ENCODE measurements around the gene NTS.
A peak's percentile ranks its signal among the peaks of the same experiment; 100 is the strongest.

NTS gene

DNA sequence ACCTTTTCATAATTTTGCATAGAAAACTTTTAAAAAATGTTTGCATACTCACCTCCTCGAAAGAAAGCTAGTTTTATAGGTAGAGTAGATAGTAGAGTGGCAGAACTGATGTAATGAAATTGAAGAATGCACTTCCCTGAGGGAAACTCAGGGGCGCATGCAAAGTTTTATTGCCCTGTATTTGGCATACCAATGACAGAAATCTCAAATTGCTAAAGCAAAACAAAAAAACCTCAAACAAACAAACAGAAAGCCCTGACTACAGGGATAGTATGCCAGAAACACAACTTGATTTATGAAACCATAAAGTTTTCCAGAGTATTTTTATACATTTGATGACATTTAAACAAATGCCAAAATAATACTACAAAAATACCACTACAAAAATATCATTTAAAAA lies 39.7 kb upstream of the NTS start:
- H3K4me3 ChIP-seq (ENCODE audit: low read depth, low read length): peak overlapping the region; percentile 58
- in situ Hi-C loops (cut with HindIII; ENCODE audit: low sequenced_read_pairs): no loop called here
- TF ChIP-seq CTCF (IDR thresholded peaks at IDR 0.05; ENCODE audit: low read depth, low read length, missing control alignments): peak; percentile 11
- no peak for DNase-seq (ENCODE audit: low read depth)

- TF ChIP-seq CTCF (IDR thresholded peaks at IDR 0.05; ENCODE audit: low read depth, low read length, missing control alignments): no peak
- in situ Hi-C loops (cut with HindIII; ENCODE audit: low sequenced_read_pairs): no loop called here
- DNase-seq (ENCODE audit: low read depth): peak; percentile 27
- H3K4me3 ChIP-seq (ENCODE audit: low read depth, low read length): peak overlapping the region; percentile 58
These were observed 38.5 kb upstream of the NTS start for GRCh38 chr12:85835426-85836196.

GRCh38 chr12:85836197-85837090 lies 37.7 kb upstream of the NTS start, which contains the start of gene RASSF9:
RASSF9 (minus strand) TSS chr12:85836409; CDS start chr12:85836201, 208 bp downstream.
- H3K4me3 ChIP-seq (ENCODE audit: low read depth, low read length): peak within 1 kb of the TSS; percentile 58
- TF ChIP-seq CTCF (IDR thresholded peaks at IDR 0.05; ENCODE audit: low read depth, low read length, missing control alignments): no peak
- DNase-seq (ENCODE audit: low read depth): peak; percentile 96
- in situ Hi-C loops (cut with HindIII; ENCODE audit: low sequenced_read_pairs): no loop called here

DNA sequence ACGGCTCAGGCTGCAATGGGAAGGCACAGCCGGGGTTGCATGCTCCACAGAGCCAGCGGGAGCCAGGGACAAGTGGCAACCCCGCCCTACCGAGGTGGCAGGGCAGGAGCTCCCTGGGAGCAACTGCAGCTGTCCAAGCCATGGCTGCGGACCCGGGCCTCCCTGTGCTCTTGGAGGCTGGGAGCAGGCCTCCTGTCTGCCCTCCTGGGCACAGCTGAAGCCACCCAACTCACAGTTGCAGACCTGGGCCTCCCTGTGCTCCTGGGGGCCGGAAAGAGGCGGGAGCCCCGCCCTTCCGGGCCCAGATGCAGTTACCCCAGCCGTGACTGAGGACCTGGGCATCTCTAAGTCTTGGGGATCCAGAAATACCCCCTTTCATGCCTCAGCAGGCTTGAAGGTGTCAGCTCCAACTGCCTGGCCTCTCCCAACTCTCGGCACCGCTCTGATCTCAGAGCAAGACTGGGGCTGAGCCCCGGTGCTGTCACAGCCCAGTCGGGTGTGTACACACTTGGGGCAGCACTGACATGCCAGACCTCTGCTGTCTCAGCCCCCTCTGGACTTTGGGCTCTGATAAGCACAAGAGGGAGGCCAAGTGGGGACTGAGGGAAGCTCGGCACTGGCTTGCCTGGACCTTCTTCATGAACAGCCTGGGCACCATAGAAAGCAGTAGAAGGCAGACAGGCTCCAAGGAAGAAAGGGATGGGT lies 30.3 kb upstream of the NTS start:
- in situ Hi-C loops (cut with HindIII; ENCODE audit: low sequenced_read_pairs): no loop called here
- TF ChIP-seq CTCF (IDR thresholded peaks at IDR 0.05; ENCODE audit: low read depth, low read length, missing control alignments): no peak
- no peak overlapping the region for H3K4me3 ChIP-seq (ENCODE audit: low read depth, low read length)
- DNase-seq (ENCODE audit: low read depth): no peak

GRCh38 chr12:85849344-85849743 lies 24.8 kb upstream of the NTS start:
- in situ Hi-C loops (cut with HindIII; ENCODE audit: low sequenced_read_pairs): no loop called here

More at GRCh38 chr12:85849344-85849743, 24.8 kb upstream of the NTS start:
- DNase-seq (ENCODE audit: low read depth): no peak
- TF ChIP-seq CTCF (IDR thresholded peaks at IDR 0.05; ENCODE audit: low read depth, low read length, missing control alignments): no peak
- no peak overlapping the region for H3K4me3 ChIP-seq (ENCODE audit: low read depth, low read length)

All from astrocyte of the cerebellum (primary cell).